ENCODE measurements around the gene PTPRD. TPM values are rescaled to one million over a fixed set of nuclear protein-coding genes. Genes with fewer than 3 reads are reported as not detected.

Gene PTPRD
- total RNA-seq, 1 donor from 2014 or later: 197 TPM

GRCh38 chr9:8780386-8780785, 1832.4 kb downstream of the PTPRD start:
- H3K4me1 Mint-ChIP-seq (ENCODE audit: unreplicated experiment): peaks cover 51% of the 10 kb centered on the region
- H3K4me3 Mint-ChIP-seq: no peak overlapping the region
- H3K27ac Mint-ChIP-seq: no peak overlapping the region
- no peaks in the 10 kb centered on the region for H3K9me3 Mint-ChIP-seq
- no peaks in the 10 kb centered on the region for H3K27me3 Mint-ChIP-seq
- DNase-seq (ENCODE audit: extremely low spot score, unreplicated experiment): no peak
- TF ChIP-seq, protein P1, sequence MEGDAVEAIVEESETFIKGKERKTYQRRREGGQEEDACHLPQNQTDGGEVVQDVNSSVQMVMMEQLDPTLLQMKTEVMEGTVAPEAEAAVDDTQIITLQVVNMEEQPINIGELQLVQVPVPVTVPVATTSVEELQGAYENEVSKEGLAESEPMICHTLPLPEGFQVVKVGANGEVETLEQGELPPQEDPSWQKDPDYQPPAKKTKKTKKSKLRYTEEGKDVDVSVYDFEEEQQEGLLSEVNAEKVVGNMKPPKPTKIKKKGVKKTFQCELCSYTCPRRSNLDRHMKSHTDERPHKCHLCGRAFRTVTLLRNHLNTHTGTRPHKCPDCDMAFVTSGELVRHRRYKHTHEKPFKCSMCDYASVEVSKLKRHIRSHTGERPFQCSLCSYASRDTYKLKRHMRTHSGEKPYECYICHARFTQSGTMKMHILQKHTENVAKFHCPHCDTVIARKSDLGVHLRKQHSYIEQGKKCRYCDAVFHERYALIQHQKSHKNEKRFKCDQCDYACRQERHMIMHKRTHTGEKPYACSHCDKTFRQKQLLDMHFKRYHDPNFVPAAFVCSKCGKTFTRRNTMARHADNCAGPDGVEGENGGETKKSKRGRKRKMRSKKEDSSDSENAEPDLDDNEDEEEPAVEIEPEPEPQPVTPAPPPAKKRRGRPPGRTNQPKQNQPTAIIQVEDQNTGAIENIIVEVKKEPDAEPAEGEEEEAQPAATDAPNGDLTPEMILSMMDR (conservative IDR thresholded peaks at IDR 0.05): no peak
- H3K36me3 Mint-ChIP-seq: no peaks in the 10 kb centered on the region

- Mint-ChIP-seq H3K27ac (no peak overlapping the region), H3K27me3 (no peaks in the 10 kb centered on the region), H3K4me1 (ENCODE audit: unreplicated experiment) (peaks cover 42% of the 10 kb centered on the region), H3K36me3 (no peaks in the 10 kb centered on the region), H3K9me3 (no peaks in the 10 kb centered on the region), H3K4me3 (no peak overlapping the region)
- DNase-seq (ENCODE audit: extremely low spot score, unreplicated experiment): no peak
- TF ChIP-seq, protein P1 (conservative IDR thresholded peaks at IDR 0.05): no peak
These were observed 1833.3 kb downstream of the PTPRD start for GRCh38 chr9:8779478-8779877.

- Mint-ChIP-seq H3K27me3 (no peaks in the 10 kb centered on the region), H3K4me1 (ENCODE audit: unreplicated experiment) (peaks cover 32% of the 10 kb centered on the region), H3K9me3 (no peaks in the 10 kb centered on the region), H3K4me3 (no peak overlapping the region), H3K27ac (no peak overlapping the region), H3K36me3 (no peaks in the 10 kb centered on the region)
- TF ChIP-seq, protein P1 (conservative IDR thresholded peaks at IDR 0.05): no peak
- no peak for DNase-seq (ENCODE audit: extremely low spot score, unreplicated experiment)
These were observed 1834.4 kb downstream of the PTPRD start for GRCh38 chr9:8778356-8778755.

- H3K27ac Mint-ChIP-seq: no peak overlapping the region
- H3K9me3 Mint-ChIP-seq: no peaks in the 10 kb centered on the region
- H3K4me3 Mint-ChIP-seq: no peak overlapping the region
- no peak for DNase-seq (ENCODE audit: extremely low spot score, unreplicated experiment)
- no peaks in the 10 kb centered on the region for H3K36me3 Mint-ChIP-seq
- H3K27me3 Mint-ChIP-seq: no peaks in the 10 kb centered on the region
- H3K4me1 Mint-ChIP-seq (ENCODE audit: unreplicated experiment): peaks cover 9% of the 10 kb centered on the region
- TF ChIP-seq, protein P1 (conservative IDR thresholded peaks at IDR 0.05): no peak
These were observed 1840.5 kb downstream of the PTPRD start for GRCh38 chr9:8772302-8772701.

GRCh38 chr9:8769153-8769552, 1843.6 kb downstream of the PTPRD start:
- TF ChIP-seq, protein P1 (conservative IDR thresholded peaks at IDR 0.05): no peak
- Mint-ChIP-seq H3K36me3 (no peaks in the 10 kb centered on the region), H3K4me3 (no peak overlapping the region), H3K4me1 (ENCODE audit: unreplicated experiment) (peaks cover 9% of the 10 kb centered on the region), H3K27me3 (no peaks in the 10 kb centered on the region), H3K27ac (no peak overlapping the region), H3K9me3 (no peaks in the 10 kb centered on the region)
- no peak for DNase-seq (ENCODE audit: extremely low spot score, unreplicated experiment)

GRCh38 chr9:8766096-8766495, 1846.7 kb downstream of the PTPRD start:
- H3K27me3 Mint-ChIP-seq: no peaks in the 10 kb centered on the region
- no peak overlapping the region for H3K4me3 Mint-ChIP-seq
- H3K9me3 Mint-ChIP-seq: no peaks in the 10 kb centered on the region
- TF ChIP-seq, protein P1 (conservative IDR thresholded peaks at IDR 0.05): no peak
- H3K27ac Mint-ChIP-seq: no peak overlapping the region
- no peaks in the 10 kb centered on the region for H3K36me3 Mint-ChIP-seq
- DNase-seq (ENCODE audit: extremely low spot score, unreplicated experiment): no peak
- H3K4me1 Mint-ChIP-seq (ENCODE audit: unreplicated experiment): peaks cover 15% of the 10 kb centered on the region
